NCI-H345 (cell line): ENCODE measurements around the gene GALNT3.
A peak's percentile ranks its signal among the peaks of the same experiment; 100 is the strongest.

Source experiments
- DNase-seq: peaks from one replicate; lab custom pipeline; 2025; lab: John Stamatoyannopoulos, UW

Gene GALNT3

DNA sequence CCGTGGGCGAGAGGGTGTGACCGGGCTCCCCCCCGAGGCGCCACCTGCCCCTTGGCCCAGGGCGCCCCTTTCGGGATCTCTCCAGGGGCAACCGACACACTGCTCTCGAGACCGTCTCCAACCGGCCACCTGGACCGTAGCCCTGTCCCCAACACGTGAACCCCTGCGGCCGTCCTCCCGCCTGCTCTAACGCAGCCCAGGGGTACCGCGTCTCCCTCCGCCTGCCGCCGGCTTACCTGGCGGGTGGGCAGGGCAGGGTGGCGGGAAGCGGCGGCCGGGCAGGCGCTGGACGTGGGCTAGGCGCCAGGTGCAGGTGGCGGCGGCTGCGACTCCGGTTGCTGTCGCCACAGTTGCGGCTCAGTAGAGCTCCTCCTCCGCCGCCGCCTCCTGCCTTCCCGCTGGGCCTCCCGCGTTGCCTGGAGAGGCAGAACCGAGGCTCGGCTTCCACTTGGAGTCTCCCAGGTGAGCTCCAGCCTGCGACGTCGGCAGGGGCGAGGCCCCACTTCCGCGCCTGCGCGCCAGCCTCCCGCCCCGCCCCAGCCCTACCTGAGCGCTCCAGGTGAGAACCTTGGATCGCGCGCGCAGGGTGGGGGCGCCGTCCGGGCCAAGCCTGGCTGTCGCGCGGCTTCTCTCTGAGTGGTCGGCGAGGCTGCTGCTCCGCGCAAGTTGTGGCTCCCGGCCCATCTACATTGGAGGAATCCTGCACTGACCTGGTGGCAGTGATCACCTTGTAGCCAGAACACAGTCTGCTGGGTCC lies at the start of gene GALNT3:
Gene GALNT3 (minus strand): TSS at position 469 of the 757 bp plus-strand sequence. CDS start 23,547 bp downstream, outside the sequence.
- DNase-seq: peak; percentile 92

DNA sequence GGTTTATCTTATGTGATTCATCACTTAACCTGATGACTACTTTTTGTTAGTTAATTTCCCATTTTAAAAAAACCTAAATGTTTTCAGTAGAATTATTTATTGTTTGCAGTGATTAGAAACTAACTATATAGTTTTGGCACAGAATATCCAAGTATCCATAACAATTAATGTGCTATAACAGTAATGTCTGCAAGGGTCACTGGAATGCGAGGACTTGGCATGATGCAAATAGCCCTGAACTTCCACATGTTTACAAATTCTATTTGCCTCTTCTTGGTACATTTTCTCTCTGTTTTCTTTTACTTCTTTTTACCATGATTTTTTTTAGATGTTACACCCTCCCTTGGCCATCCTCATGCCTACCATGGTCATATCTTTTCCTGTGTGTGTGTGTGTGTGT lies 49.3 kb upstream of the GALNT3 start:
- DNase-seq: no peak

DNA sequence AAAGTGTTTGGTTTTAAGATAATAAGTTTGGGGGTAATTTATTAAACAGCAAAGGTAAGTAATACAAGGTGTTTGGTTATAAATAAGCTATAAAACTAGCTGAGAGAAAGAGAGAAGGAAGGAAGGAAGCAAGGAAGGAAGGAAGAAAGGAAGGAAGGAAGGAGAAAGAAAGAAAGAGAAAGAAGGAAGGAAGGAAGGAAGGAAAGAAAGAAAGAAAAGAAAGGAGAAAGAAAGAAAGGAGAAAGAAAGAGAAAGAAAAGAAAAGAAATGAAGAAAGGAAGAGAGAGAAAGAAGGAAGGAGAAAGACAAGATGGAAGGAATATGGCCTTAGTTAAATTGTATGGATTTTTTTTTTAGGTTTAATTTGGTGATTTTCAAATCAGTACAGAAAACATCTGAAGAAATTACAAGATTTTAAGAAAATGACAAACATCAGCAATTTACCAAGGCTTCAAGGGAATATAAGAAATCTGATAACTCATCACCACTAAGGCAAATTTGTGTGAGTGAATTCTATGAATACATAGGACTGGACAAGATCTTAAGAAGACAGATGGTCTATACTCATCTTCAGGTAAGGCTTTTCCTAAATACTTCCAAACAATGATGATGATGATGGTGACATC lies 46.4 kb upstream of the GALNT3 start:
- DNase-seq: no peak

DNA sequence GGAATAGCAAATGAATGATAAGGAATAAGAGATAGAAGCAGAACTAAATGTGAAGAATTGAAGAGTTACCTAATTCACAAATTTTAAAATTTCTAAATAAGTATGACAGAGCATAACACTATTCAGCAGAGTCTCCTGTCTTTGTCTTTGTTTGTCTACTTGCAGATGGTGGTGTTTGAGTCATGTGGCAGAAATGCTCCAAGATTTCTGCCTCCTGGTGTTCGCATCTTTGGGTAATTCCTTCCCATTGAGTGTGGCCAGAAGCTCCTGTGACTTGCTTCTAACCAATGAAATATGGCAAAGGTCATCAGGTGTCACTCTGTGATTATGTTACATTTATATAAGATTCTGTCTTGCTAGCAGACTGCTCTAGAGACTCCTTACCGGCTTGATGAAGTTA lies 45.6 kb upstream of the GALNT3 start:
- no peak for DNase-seq

GRCh38 chr2:165837122-165837521 lies 43.1 kb upstream of the GALNT3 start:
- DNase-seq: no peak

GRCh38 chr2:165835363-165835762 lies 41.3 kb upstream of the GALNT3 start:
- no peak for DNase-seq

DNA sequence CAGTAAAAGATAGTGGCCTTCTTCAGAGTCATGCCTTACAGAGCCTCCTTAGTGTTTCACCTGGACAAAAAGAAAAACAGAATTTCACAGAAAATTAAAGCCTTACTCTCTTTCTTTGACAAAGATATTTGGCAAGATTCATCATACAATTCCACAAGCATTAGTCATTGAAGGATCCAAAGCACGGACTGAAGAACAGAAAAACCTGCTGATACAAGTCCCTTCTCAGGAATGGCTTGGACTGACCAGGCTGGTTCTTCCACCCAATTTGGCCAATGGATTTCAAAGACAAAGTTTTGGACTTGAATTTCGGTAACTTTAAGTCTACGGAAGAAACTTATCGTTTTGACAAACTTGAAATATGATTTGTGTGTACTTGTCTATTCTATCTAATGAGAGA lies 39.1 kb upstream of the GALNT3 start:
- DNase-seq: no peak

GRCh38 chr2:165827921-165828276 lies 33.9 kb upstream of the GALNT3 start:
- DNase-seq: no peak

GRCh38 chr2:165827016-165827920 lies 33.2 kb upstream of the GALNT3 start:
- DNase-seq: no peak

DNA sequence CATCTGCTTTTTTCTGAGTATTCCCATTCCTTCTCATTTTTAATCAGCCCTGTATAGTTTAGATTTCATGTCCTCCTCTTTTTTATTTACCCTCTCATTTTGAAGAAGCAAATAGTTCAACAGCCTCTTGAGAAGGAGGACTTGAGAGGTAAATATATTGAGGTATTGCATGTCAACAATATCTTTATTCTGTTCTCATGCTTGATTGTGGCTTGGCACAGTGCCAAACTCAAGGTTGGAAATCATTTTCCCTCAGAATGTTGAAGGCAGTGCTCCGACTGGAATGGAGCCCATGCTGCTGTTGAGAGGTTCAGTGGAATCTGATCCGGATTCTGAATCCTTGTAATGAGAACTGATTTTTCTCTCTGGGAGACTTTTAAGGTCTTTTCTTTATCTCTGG lies 31.0 kb upstream of the GALNT3 start:
- peak; percentile 81 for DNase-seq

- DNase-seq: no peak
These were observed 26.2 kb upstream of the GALNT3 start for GRCh38 chr2:165820296-165820695.

DNA sequence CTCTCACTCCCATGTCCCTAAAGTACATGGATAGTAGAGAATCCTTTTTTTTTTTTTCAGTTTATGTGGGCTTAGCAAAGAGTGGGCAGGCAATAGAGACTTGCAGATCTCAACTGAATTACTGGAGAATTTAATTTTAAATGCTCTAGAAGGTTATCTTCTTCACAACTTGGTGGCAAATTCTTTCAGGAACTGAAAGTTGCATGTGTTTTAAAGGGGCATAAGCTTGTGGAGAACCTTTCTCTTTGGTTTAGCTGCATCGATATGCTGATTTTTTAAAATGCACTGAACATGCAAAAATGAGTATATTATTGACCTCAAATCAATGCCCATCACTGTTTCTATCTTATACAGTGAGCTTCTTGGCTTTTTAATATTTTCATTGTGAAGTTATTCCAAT lies 24.9 kb upstream of the GALNT3 start:
- DNase-seq: no peak

- no peak for DNase-seq
These were observed 21.5 kb upstream of the GALNT3 start for GRCh38 chr2:165815299-165816141.

GRCh38 chr2:165814473-165814872 lies 20.4 kb upstream of the GALNT3 start:
- DNase-seq: no peak

- no peak for DNase-seq
These were observed 17.7 kb upstream of the GALNT3 start for GRCh38 chr2:165811592-165812370.

DNA sequence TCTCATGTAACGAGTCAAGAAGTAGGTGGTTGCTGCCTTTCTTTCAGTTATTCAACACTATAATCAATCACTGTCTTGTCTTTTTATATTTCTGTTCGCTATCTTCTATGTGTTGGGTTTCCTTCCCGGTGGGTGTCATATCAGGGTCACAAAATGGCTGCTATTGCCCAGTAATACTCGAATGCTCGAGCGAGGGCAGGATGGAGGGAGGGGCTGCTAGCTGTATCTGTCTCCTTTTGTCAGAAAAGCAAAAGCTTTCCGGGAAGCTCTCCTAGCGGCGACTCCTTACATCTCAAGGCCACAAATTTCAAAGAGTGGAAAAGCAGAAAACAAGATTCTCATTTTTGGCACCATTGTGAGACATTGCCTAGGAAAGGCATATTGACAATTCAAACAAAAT lies 16.4 kb upstream of the GALNT3 start:
- no peak for DNase-seq

- peak; percentile 8 for DNase-seq
These were observed 10.7 kb upstream of the GALNT3 start for GRCh38 chr2:165804719-165805118.

DNA sequence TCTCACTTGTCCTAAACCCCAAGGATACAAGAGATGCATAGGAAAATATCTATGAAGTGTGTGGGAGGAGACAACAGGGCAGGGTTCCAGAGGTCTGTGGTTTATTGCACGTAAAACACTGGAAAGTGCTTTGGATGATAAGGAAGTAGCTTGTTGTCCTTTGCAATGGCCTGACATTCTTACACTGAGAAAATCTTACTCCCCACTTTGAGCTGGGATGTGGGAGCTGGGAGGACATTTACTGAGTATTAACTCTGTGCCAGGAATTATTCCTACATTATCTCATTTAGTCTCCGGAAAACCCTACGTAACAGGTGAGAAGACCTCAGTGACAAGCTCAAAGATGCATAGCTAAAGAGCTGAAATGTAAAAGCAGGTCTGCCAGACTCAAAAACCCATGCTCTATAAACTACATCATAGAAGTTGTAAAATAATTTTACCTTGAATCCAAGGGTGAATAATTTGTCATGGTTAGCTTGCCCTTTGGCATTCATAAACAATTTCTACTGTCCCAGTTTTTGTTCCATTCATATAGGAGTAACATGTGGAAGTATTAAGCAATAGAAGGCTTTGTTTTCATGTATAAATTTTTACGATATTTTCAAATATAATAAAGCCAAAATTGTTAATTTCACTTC lies 9.2 kb upstream of the GALNT3 start:
- no peak for DNase-seq

DNA sequence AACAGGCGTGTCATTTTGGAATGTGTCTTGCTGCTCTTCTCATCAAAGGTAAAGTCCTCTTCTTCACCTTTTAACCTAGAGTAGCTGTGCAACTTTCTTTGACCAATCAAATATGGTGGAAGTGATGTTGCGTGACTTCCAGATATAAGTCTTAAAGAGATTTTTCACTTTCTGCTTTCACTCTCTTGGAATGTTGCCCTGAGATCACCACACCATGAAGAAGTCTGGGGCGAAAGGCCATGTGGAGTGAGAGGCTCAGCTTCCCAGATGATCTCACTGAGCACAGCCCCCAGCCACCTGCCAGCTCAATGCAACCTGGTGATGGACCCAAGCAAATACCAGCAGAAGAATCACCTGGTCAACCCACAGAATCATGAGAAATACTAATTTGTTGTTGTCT lies 7.1 kb upstream of the GALNT3 start:
- no peak for DNase-seq

GRCh38 chr2:165796819-165797530 lies 2.9 kb upstream of the GALNT3 start:
- no peak for DNase-seq
